Measurements from ENCODE around the gene COQ3. TPM values are rescaled to one million over a fixed set of nuclear protein-coding genes. Genes with fewer than 3 reads are reported as not detected.

Gene COQ3
- polyA plus RNA-seq, 1 donor (not counting 4 experiments of a cell fraction or from before 2014, with no cell fraction given): 21.2 TPM

GRCh38 chr6:99349171-99350141 is 44.5 kb downstream of the COQ3 start, which contains the start of gene FAXC:
FAXC (minus strand) TSS chr6:99349674; CDS start chr6:99349372, 302 bp downstream.
- DNase-seq (ENCODE audit: low read depth, low spot score) (no peak), FAIRE-seq (peak; percentile 48)
- Histone ChIP-seq H3K27ac (ENCODE audit: control insufficient read depth, insufficient read depth, low read length) (peak within 1 kb of the TSS; percentile 20), H3K9me3 (ENCODE audit: control insufficient read depth, low read depth, low read length) (no peaks in the 10 kb centered on the region), H3K9me1 (ENCODE audit: control insufficient read depth, extremely low read depth, insufficient read depth, low read length) (no peaks in the 10 kb centered on the region), H3K4me2 (ENCODE audit: control insufficient read depth, extremely low read depth, insufficient read depth, low read depth, low read length) (peak within 1 kb of the TSS; percentile 96), H3K4me1 (ENCODE audit: control insufficient read depth, extremely low read depth, insufficient read depth, low read length) (peaks cover 13% of the 10 kb centered on the region), H3K79me2 (ENCODE audit: control insufficient read depth, insufficient read depth, low read length) (no peaks in the 10 kb centered on the region), H3K9ac (ENCODE audit: control insufficient read depth, extremely low read depth, insufficient read depth, low read length) (peak within 1 kb of the TSS; percentile 69), H3K36me3 (ENCODE audit: control insufficient read depth in 2 of 2, extremely low read depth in 1 of 2, insufficient read depth in 2 of 2, low read length in 2 of 2) (no peaks in the 10 kb centered on the region), H3K27me3 (ENCODE audit: control insufficient read depth, extremely low read depth, insufficient read depth, low read length) (peaks cover 3% of the 10 kb centered on the region), H3K4me3 (ENCODE audit: control insufficient read depth in 2 of 3, extremely low read depth in 1 of 3, insufficient read depth in 2 of 3, low read depth in 1 of 3, low read length in 3 of 3) (peak within 1 kb of the TSS; percentile 51 to 81 (median 79)), H4K20me1 (ENCODE audit: control insufficient read depth, extremely low read depth, insufficient read depth, low read length) (no peaks in the 10 kb centered on the region), H2AFZ (ENCODE audit: control insufficient read depth, low read length) (peak within 1 kb of the TSS; percentile 87)
- TF ChIP-seq CTCF (optimal IDR thresholded peaks at IDR 0.05 in 1 of 3, IDR thresholded peaks at IDR 0.05 in 1 of 3, conservative IDR thresholded peaks at IDR 0.05 in 1 of 3; ENCODE audit: extremely low read depth in 1 of 3, insufficient read depth in 2 of 3, low read length in 3 of 3): peak in 2 of 3 experiments; percentile 19 to 45
- no peak for TF ChIP-seq EZH2 (IDR thresholded peaks at IDR 0.05; ENCODE audit: low read length)
- dilution Hi-C loops (cut with MboI; ENCODE audit: extremely low pct_ligation_motif_present, low sequenced_read_pairs): no loop called here

GRCh38 chr6:99348288-99349170 is 45.5 kb downstream of the COQ3 start:
- DNase-seq (ENCODE audit: low read depth, low spot score): no peak
- Histone ChIP-seq H3K4me3 (ENCODE audit: control insufficient read depth in 2 of 3, extremely low read depth in 1 of 3, insufficient read depth in 2 of 3, low read depth in 1 of 3, low read length in 3 of 3) (peak overlapping the region; percentile 51 to 63 (median 59)), H2AFZ (ENCODE audit: control insufficient read depth, low read length) (peak overlapping the region; percentile 68), H3K4me2 (ENCODE audit: control insufficient read depth, extremely low read depth, insufficient read depth, low read depth, low read length) (peak overlapping the region; percentile 96), H3K36me3 (ENCODE audit: control insufficient read depth in 2 of 2, extremely low read depth in 1 of 2, insufficient read depth in 2 of 2, low read length in 2 of 2) (no peaks in the 10 kb centered on the region), H3K9me1 (ENCODE audit: control insufficient read depth, extremely low read depth, insufficient read depth, low read length) (no peaks in the 10 kb centered on the region), H3K9me3 (ENCODE audit: control insufficient read depth, low read depth, low read length) (no peaks in the 10 kb centered on the region), H3K27ac (ENCODE audit: control insufficient read depth, insufficient read depth, low read length) (no peak overlapping the region), H3K4me1 (ENCODE audit: control insufficient read depth, extremely low read depth, insufficient read depth, low read length) (peaks cover 22% of the 10 kb centered on the region), H3K9ac (ENCODE audit: control insufficient read depth, extremely low read depth, insufficient read depth, low read length) (peak overlapping the region; percentile 69), H3K79me2 (ENCODE audit: control insufficient read depth, insufficient read depth, low read length) (no peaks in the 10 kb centered on the region), H3K27me3 (ENCODE audit: control insufficient read depth, extremely low read depth, insufficient read depth, low read length) (peaks cover 3% of the 10 kb centered on the region), H4K20me1 (ENCODE audit: control insufficient read depth, extremely low read depth, insufficient read depth, low read length) (no peaks in the 10 kb centered on the region)
- FAIRE-seq: no peak
- TF ChIP-seq CTCF (optimal IDR thresholded peaks at IDR 0.05 in 1 of 3, IDR thresholded peaks at IDR 0.05 in 1 of 3, conservative IDR thresholded peaks at IDR 0.05 in 1 of 3; ENCODE audit: extremely low read depth in 1 of 3, insufficient read depth in 2 of 3, low read length in 3 of 3) (no peak), EZH2 (IDR thresholded peaks at IDR 0.05; ENCODE audit: low read length) (no peak)
- dilution Hi-C loops (cut with MboI; ENCODE audit: extremely low pct_ligation_motif_present, low sequenced_read_pairs): no loop called here

Measured in keratinocyte (primary cell).